HG03280 (cell line): ENCODE measurements around the gene RABEP2.
"Not testable (repeated sequence)": the region's sequence is repeated elsewhere in the genome, so short reads cannot be mapped to it uniquely, and the experiment has no call there.

Experiments used
- ATAC-seq: cut with Tn5 transposase; IDR thresholded peaks from one replicate; pipeline ENCODE4 v1.9.1; 2021; ENCODE audit warnings: mild to moderate bottlenecking, moderate library complexity; ENCODE audit not compliant: unreplicated experiment

Gene RABEP2

DNA sequence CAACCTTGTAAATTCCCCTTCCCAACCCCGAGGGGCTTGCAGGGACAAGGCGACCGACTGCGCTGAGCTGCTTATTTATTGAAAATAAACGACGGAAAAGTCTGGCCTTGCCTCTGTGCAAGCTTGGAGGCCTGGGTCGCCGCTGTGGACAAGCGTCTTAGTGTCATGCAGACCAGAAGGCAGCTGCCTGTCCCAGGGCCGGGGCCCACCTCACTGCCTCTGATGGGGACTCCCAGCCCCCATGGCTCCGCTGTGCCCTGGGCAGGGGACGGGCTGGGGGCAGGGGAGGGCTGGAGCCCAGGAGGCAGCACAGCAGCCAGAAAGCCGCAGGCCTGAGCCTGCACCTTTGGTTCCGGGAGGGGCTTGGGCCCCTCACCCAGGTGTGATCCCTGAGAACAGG is 20.7 kb downstream of the RABEP2 start:
- ATAC-seq, result no peak

DNA sequence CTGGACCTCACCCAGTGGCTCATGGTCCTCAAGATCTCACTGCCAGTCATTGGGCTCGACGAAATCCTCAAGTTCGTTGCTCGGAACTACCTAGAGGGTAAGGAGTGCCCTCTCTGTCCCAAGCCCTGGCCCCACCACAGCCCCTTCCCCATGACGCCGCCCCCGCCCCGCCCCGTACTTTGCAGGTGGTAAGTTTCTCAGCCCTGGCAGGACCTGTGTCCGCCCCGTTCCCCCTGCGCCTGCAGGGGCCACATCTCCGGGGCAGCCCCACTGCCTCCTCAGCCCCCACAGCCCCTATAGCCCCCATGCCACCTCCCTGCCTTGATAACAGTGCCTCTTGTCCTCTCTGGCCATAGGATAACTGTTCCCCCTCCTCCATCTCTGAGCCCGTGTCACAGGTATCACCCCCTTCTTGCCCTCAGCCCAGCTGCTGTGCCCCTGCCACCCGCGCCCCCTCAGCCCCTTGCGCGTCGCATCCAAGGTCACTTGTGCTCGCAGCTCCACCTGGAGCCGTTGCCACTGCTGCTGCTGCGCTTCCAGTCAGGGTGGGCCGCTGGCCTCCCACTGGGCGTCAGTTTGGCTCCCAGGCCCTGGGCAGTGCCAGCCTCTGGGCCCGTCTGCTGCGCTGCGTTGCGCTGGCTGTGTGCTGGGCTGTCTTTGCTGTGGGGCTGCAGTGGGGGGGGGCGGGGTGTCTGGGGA is 21.5 kb downstream of the RABEP2 start:
- no peak for ATAC-seq

DNA sequence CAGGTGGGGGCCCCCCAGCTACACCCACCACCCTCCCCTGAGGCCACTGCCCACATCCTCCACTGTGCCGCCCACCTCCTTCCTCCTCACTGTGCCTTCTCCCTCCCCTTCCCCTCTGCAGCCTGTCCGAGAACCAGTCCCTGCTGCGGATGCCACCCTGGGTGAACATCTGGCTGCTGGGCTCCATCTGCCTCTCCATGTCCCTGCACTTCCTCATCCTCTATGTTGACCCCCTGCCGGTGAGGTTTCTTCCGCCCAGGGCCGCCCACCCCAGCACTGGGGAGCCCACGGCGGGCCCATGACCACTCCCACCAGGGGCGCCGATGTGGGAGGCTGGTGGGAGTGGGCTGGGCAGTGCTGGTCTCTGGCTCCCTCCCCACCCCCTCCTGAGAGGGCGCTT is 22.1 kb downstream of the RABEP2 start:
- no peak for ATAC-seq

DNA sequence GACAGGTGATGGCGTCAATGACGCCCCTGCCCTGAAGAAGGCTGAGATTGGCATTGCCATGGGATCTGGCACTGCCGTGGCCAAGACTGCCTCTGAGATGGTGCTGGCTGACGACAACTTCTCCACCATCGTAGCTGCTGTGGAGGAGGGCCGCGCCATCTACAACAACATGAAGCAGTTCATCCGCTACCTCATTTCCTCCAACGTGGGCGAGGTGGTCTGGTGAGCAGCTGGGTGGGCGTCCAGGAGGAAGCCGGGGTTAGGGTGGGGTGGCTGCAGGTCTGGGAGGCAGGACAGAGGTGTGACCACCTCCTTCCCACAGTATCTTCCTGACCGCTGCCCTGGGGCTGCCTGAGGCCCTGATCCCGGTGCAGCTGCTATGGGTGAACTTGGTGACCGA is 23.2 kb downstream of the RABEP2 start:
- no peak for ATAC-seq

DNA sequence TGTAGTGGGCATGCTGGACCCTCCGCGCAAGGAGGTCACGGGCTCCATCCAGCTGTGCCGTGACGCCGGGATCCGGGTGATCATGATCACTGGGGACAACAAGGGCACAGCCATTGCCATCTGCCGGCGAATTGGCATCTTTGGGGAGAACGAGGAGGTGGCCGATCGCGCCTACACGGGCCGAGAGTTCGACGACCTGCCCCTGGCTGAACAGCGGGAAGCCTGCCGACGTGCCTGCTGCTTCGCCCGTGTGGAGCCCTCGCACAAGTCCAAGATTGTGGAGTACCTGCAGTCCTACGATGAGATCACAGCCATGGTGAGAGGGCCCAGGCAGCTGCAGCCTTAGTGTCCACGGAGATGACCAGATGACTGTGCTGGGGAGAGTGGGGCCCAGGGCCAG is 24.4 kb downstream of the RABEP2 start:
- no peak for ATAC-seq

DNA sequence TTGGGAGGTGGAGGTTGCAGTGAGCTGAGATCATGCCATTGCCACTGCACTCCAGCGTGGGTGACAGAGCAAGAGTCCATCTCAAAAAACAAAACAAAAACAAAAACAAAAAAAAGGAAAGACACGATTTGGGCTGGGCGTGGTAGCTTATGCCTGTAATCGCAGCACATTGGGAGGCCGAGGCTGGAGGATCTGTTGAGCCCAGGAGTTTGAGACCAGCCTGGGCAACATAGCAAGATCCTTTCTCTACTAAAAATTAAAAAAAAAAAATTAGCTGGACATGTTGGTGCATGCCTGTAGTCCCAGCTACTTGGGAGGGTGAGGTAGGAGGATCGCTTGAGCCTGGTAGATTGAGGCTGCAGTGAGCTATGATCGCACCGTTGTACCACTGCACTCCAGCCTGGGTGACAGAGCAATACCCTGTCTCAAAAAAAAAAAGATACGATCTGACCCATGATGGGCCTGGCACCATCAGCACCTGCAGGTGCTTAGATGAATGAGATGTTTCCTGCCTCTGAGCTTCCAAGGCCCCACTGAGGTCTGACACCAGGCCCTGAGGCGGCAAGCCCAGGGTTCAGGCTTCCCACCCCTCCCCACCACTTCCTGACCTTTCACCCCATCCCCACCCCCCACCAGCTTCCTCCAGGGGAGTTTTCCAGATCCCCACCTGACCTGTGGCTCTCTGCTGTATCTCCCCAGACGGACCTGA is 25.0 kb downstream of the RABEP2 start:
- ATAC-seq, result no peak

DNA sequence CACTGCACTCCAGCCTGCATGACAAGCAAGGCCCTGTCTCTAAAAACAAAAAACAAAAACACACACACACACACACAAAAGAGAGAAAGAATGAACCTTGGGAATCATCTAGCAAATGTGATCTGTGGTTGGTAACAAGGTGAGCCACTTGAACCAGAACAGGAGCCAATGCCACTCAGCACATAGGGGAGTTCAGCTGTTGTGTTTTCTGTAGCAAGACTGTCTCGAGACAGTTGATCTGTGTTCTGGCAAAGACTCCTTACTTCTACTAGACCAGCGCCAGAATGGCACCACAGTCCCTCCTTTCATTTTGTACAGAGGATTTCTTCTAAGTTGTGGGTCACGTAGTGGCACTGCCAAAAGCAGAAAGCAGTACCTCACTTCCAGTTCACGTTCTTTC is 26.1 kb downstream of the RABEP2 start:
- no peak for ATAC-seq

DNA sequence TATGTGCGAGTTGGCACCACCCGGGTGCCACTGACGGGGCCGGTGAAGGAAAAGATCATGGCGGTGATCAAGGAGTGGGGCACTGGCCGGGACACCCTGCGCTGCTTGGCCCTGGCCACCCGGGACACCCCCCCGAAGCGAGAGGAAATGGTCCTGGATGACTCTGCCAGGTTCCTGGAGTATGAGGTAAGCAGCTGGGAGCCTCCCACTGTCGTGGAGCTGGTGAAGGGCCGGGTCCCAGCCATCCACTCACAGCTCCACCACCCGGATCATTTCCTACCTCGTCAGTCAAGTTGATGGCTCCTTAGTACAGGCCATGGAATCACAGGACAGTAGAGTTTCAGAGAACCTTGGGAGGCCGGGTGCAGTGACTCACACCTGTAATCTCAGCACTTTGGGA is 26.8 kb downstream of the RABEP2 start:
- ATAC-seq, result no peak

DNA sequence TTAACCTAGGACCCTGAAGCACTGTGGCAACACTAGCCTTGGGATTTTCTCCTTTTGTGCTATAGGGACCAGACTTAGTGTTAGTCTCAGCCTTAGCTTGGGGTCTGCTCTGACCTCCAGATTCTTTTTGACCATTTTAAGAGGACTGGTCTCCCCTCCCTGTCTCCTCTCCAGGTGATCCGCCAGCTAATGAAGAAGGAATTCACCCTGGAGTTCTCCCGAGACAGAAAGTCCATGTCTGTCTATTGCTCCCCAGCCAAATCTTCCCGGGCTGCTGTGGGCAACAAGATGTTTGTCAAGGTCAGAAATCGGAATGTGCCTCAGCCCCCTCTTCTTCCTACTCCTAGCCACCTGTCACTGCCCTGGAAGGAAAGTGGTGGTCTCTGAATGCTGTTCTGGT is 27.2 kb downstream of the RABEP2 start:
- ATAC-seq, result no peak

DNA sequence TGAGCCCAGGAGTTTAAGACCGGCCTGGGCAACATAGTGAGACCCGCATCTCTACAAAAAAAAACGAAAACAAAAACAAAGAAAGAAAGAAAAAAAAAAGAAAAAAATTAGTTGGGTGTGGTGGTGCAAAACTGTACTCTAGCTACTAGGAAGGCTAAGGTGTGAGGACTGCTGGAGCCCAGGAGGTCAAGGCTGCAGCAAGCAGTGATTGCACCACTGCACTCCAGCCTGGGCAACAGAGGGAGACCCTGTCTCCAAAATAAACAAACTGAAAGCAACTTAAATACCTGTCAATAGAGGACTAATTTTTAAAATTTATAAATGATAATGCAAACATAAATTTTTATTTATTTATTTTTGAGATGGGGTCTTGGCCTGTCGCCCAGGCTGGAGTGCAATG is 29.4 kb downstream of the RABEP2 start:
- ATAC-seq, result no peak

DNA sequence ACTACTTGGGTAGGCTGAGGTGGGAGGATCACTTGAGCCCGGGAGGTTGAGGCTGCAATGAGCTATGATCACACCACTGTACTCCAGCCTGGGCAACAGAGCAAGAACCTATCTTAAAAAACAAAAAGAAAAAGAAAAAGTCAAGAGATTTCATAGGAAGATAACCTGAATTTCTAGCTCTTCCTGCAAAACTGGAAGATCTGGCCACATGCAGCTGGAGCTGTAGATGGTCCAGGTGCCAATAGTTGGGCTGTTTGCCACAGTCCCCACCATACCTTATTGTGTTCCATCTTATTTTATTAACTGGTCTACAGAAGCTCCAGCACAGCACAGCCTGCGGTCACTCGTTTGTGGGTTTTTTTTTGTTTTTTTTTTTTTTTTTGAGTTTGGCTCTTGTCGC is 31.7 kb downstream of the RABEP2 start:
- no peak for ATAC-seq

DNA sequence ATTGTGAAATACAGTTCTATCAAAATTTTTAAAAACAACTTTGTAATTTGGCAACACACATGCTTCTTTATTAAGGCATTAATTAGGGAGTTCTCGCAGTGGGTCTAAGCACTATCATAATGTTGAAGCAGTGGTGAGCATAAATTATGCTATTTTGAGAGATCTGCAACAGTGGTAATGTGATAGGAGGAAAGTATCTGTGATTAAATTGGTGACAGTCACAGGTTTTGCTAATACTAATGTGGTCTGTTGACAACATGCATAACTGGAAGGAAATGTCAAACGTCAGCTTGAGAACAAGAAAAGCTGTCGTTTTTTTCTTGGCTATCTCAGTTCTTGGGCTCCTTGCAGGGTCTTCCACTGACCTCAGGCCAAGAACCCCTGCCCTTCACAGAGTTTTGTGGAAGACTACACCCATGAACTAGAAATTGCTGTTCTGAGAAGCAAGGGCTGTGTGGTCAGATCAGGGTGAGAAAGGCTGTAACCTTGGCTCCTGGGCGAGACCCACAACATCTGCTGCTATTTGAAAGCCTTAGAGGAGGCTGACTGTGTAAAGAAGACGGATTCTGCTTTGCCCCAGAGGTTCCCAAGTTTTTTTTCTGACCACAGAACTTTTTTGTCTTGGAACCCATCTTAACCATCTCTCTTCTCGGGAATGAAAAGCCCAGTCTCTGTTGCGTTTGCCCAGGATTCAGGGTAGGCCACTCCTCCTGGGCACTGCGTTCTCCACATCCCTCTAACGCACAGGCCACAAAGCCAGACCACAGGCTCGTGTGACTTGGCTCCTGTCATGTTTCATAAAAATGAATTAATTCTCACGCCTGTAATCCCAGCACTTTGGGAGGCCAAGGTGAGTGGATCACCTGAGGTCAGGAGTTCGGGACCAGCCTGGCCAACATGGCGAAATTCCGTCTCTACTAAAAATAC is 32.8 kb downstream of the RABEP2 start:
- ATAC-seq, result no peak

DNA sequence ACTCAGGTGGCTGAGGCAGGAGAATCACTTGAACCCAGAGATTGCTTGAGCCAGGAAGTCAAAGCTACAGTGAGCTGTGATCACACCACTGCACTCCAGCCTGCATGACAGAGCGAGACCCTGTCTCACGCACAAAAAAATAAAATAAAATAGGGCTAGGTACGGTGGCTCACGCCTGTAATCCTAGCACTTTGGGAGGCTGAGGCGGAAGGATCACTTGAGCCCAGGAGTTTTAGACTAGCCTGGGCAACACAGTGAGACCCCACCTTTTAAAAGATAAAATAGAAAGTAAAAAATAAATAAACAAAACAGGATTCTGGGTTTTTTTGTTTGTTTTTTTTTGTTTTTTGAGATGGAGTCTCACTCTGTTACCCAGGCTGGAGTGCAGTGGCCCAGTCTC is 34.7 kb downstream of the RABEP2 start:
- not testable (repeated sequence) for ATAC-seq

DNA sequence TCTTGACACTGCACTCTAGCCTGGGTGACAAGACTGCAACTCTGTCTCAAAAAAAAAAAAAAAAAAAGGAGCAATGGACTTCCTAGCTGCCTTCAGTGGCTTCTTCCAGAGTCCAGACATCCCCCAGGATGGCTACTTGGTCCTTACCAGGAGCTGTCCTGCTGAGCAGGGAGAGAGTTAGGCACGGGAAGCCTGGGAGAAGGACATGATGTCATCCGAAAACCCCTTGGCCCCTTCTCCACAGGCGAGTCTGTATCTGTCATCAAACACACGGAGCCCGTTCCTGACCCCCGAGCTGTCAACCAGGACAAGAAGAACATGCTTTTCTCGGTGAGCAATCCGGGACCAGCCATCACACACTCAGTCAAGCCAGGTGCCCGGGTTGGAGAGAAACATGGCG is 38.1 kb downstream of the RABEP2 start:
- ATAC-seq, result no peak

DNA sequence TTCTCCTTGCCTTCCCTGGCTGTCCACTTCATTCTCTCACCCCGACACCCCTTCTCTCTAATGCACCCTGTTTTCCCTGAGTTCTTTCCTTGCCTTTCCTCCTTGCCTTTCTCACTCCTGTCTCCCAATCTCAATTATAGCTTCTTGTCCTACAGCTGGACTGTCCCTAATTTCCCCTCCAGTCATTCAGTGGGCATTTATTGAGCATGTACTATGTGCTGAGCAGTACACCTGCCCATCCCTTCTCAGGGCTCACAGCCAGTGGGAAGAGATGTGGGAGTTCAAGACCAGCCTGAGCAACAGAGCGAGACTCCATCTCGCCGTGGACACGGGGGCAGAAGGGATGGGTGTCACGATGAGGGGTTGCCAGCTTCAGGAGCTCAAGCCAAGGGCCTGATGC is 41.0 kb downstream of the RABEP2 start:
- ATAC-seq, result no peak

DNA sequence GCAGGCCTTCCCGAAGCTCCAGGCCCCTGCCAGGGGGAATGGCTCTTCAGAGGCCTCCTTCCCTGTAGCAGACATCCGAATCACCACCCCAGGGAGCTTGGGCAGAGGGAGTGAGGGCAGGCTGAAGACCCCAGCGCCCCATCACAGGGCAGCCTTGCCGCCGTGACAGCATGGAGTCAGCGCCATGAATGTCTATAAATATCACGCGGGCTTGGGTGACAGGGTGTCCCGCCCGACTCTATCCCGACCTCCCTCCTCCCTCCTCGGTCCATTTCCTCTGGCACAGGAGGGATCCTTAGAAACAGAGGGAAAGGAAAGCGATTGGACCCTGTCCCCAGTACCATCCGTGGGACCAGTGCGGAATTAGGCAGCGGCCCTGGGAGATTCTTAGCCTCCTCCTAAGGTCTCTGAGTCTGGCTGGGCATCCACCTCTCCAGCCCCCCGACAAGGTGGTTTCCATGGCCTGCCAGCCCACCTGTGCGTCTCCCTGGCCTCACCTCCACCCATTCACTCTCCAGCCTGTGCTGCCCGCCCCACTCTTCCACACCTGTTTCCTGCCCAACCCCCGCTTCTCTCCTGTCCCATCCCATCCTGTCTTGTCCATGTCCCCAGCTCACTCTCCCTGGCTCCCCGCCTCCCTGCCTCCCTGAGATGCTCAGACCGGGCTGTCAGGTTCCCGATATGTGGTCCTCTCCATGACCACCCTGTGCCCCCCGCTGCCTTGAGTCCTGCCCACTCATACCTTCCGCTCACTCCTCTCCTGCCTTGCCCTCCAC is 41.6 kb downstream of the RABEP2 start:
- ATAC-seq, result no peak

DNA sequence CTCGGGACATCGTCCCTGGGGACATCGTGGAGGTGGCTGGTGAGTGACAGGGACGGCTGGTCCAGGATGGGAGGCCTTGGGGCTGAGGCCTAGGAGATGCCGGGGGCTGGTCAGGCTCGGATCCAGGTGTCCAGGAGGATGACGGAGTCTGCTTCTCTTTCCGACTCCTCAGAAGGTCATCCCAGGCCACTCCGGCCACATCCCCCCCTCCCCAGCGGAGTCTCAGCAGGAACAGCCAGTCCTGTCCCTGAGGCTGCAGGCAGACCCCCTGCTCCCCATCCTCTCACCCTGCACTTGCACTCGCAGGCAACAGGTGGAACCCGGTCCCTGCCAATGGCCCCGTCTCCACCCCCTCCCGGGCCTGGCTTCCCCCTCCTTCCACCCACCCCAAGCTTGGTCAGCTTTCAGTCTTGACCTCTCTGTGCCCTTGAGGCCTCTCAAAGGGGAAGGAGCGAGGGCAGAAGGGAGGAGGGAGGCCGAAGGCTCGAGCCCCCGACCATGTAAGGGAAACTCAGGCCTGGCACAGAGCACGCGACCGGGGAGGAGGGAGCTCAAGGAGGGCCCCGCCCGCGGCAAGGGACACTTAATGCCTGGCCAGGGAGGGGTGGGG is 42.4 kb downstream of the RABEP2 start:
- no peak for ATAC-seq

DNA sequence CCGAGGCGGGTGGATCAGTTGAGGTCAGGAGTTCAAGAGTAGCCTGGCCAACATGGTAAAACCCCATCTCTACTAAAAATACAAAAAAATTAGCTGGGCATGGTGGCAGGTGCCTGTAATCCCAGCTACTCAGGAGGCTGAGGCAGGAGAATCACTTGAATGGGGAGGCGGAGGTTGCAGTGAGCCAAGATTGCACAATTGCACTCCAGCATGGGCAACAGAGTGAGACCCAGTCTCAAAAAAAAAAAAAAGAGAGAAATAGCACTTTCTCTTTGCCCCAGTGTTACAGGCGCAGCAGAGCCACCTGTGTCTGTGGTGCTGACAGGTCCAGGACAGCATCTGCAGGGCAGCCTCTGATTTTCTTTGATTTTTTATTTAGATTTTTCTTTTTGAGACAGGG is 43.5 kb downstream of the RABEP2 start:
- ATAC-seq, result not testable (repeated sequence)

DNA sequence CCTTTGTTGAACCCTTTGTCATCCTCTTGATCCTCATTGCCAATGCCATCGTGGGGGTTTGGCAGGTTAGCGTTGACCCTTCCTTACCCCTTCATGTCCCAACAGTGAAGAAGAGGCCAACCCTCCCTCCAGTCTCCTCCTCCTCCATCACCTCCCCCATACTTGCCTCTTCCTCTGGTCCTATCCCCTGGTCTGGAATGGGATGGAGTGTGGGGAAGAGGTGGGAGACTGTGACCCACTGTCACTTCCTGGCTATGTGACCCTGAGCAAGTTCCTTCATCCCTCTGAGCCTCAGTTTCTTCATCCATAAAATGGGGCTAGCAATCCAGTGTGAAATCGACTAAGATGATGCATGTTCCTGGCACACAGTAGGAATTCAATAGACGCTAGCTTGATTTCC is 44.1 kb downstream of the RABEP2 start:
- ATAC-seq, result no peak

DNA sequence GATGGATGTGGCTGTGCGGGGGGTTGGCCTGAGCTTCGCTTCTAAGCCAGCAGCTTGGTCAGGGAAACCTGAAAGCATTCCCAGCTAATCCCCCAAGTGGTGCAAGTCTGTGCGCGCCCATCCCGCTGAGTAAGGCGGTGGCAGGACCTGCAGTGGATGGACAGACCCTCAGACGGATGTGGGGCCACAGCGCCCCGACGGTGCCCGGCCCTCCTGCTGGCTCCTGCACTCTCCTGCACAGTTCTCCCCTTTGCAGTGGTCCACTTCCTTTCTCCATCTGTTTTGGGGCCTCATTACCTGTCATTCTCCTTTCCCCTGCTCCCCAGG is 44.5 kb downstream of the RABEP2 start:
- no peak for ATAC-seq
